ENCODE data around the gene FPR3. TPM values are rescaled to one million over a fixed set of nuclear protein-coding genes. Genes with fewer than 3 reads are reported as not detected.
"Not testable (repeated sequence)": the region's sequence is repeated elsewhere in the genome, so short reads cannot be mapped to it uniquely, and the experiment has no call there.

The FPR3 gene
- polyA plus RNA-seq, 2 of the 4 experiments (the other 2 are of a cell fraction), result not detected

GRCh38 chr19:51772977-51773376 is 22.0 kb upstream of the FPR3 start:
- WGBS (ENCODE audit: missing lambda C conversion rate), result 7% methylated on average over 6 of the region's 6 CpGs
- no peak for ATAC-seq

GRCh38 chr19:51776561-51776960 is 18.4 kb upstream of the FPR3 start:
- FAIRE-seq; H3K4me3 ChIP-seq; DNase-seq (ENCODE audit: low read depth in 1 of 2, low spot score in 1 of 2); H3K4me2 ChIP-seq; ATAC-seq; POLR2A ChIA-PET; H3K27ac ChIP-seq; H3K4me1 ChIP-seq: not testable (repeated sequence)
- 0% methylated on average over 1 of the region's 1 CpG for WGBS (ENCODE audit: missing lambda C conversion rate)
- CTCF ChIA-PET, result interaction anchor here (1.4 to 1.8 kb wide), 4 partner anchors 10 to 355 kb away, joined by 6 to 10 read pairs (median 8); no protein-coding TSS in a partner anchor
- H3K9me3 ChIP-seq, result peaks cover 32% of the 10 kb centered on the region

More at GRCh38 chr19:51772977-51773376, 22.0 kb upstream of the FPR3 start:
- H3K4me1 ChIP-seq, result no peaks in the 10 kb centered on the region
- TF ChIP-seq HMGXB4 (CRISPR knock-in tag; IDR thresholded peaks at IDR 0.05; ENCODE audit: borderline replicate concordance), result no peak
- no peak for TF ChIP-seq SREBF2 (IDR thresholded peaks at IDR 0.05)
- TF ChIP-seq MAZ (IDR thresholded peaks at IDR 0.05; ENCODE audit: borderline replicate concordance, low read depth, low read length), result no peak
- no peak for TF ChIP-seq ZC3H11A (IDR thresholded peaks at IDR 0.05)
- TF ChIP-seq PHF8 (IDR thresholded peaks at IDR 0.05; ENCODE audit: borderline replicate concordance, low read depth), result no peak
- TF ChIP-seq CTCF (IDR thresholded peaks at IDR 0.05), result no peak
- TF ChIP-seq USF2 (IDR thresholded peaks at IDR 0.05), result no peak
- TF ChIP-seq MYC (IDR thresholded peaks at IDR 0.05; ENCODE audit: borderline replicate concordance, low read length), result no peak
- no peak for TF ChIP-seq HEYL (CRISPR knock-in tag; IDR thresholded peaks at IDR 0.05)
- no peak for TF ChIP-seq FOSB (CRISPR knock-in tag; IDR thresholded peaks at IDR 0.05)
- TF ChIP-seq EP300 (IDR thresholded peaks at IDR 0.05), result no peak
- TF ChIP-seq ESRRA (IDR thresholded peaks at IDR 0.05; ENCODE audit: borderline replicate concordance, low read length), result no peak
- no peak for TF ChIP-seq BHLHE40 (IDR thresholded peaks at IDR 0.05; ENCODE audit: low read depth, low read length)
- TF ChIP-seq TP53 (CRISPR knock-in tag; IDR thresholded peaks at IDR 0.05), result no peak
- no peak overlapping the region for H3K4me3 ChIP-seq
- CTCF ChIA-PET, result no interaction called here
- H3K4me2 ChIP-seq, result no peak overlapping the region
- FAIRE-seq (no peak), DNase-seq (ENCODE audit: low read depth in 1 of 2, low spot score in 1 of 2) (no peak)
- H3K27ac ChIP-seq, result no peak overlapping the region
- H3K9me3 ChIP-seq, result peaks cover 30% of the 10 kb centered on the region
- POLR2A ChIA-PET, result no interaction called here

- WGBS (ENCODE audit: missing lambda C conversion rate), result 8% methylated on average over 23 of the region's 23 CpGs
- peak; percentile 20 to 85 for DNase-seq (ENCODE audit: low read depth in 1 of 2, low spot score in 1 of 2)
- TF ChIP-seq ZFP36 (IDR thresholded peaks at IDR 0.05; ENCODE audit: borderline replicate concordance, partially characterized antibody) (no peak), CEBPB (IDR thresholded peaks at IDR 0.05) (peak in 1 of 2 experiments; percentile 60; a peak in 2 of 4 replicates), TFCP2L1 (CRISPR knock-in tag; IDR thresholded peaks at IDR 0.05) (no peak), ZSCAN20 (CRISPR knock-in tag; IDR thresholded peaks at IDR 0.05) (no peak), SMC3 (IDR thresholded peaks at IDR 0.05) (peak; percentile 68), RAD21 (conservative IDR thresholded peaks at IDR 0.05 in 1 of 2, IDR thresholded peaks at IDR 0.05 in 1 of 2) (peak; percentile 77 to 81), CTCF (IDR thresholded peaks at IDR 0.05) (peak; percentile 70)
- no peaks in the 10 kb centered on the region for H3K4me1 ChIP-seq
- H3K9me3 ChIP-seq, result peaks cover 20% of the 10 kb centered on the region
- CTCF ChIA-PET, result interaction anchor here (0.6 to 1.8 kb wide), 43 partner anchors 8 to 1573 kb away, joined by 3 to 11 read pairs (median 3); partner anchors contain the start of gene SIGLEC10
- FAIRE-seq, result peak; percentile 94
- no peak overlapping the region for H3K27ac ChIP-seq
- H3K4me3 ChIP-seq, result no peak overlapping the region
- ATAC-seq, result peak; percentile 83 to 91
- peak overlapping the region; percentile 44 for H3K4me2 ChIP-seq
- POLR2A ChIA-PET, result interaction anchor here (1.0 kb wide), 1 partner anchor 438 kb away, joined by 3 read pairs; no protein-coding TSS in a partner anchor
Observed at GRCh38 chr19:51777570-51778462, 17.1 kb upstream of the FPR3 start.

All from A549 (cell line).